Measurements from ENCODE around the gene DSCAML1.

Gene DSCAML1

GRCh38 chr11:117633976-117634755, 162.8 kb downstream of the DSCAML1 start:
- no peak for TF ChIP-seq REST (IDR thresholded peaks at IDR 0.05; ENCODE audit: insufficient read depth in 1 of 2, low read depth in 2 of 2, low read length in 2 of 2)
- TF ChIP-seq POLR2AphosphoS5 (IDR thresholded peaks at IDR 0.05; ENCODE audit: low read depth, low read length): no peak
- no peak for TF ChIP-seq SIN3A (IDR thresholded peaks at IDR 0.05; ENCODE audit: borderline replicate concordance, insufficient read depth, low read length)
- TF ChIP-seq TAF1 (IDR thresholded peaks at IDR 0.05; ENCODE audit: borderline replicate concordance, insufficient read depth, low read length): no peak
- TF ChIP-seq FOXP2 (optimal IDR thresholded peaks at IDR 0.05; ENCODE audit: borderline replicate concordance, extremely low read depth, extremely low read length, insufficient read depth): no peak

DNA sequence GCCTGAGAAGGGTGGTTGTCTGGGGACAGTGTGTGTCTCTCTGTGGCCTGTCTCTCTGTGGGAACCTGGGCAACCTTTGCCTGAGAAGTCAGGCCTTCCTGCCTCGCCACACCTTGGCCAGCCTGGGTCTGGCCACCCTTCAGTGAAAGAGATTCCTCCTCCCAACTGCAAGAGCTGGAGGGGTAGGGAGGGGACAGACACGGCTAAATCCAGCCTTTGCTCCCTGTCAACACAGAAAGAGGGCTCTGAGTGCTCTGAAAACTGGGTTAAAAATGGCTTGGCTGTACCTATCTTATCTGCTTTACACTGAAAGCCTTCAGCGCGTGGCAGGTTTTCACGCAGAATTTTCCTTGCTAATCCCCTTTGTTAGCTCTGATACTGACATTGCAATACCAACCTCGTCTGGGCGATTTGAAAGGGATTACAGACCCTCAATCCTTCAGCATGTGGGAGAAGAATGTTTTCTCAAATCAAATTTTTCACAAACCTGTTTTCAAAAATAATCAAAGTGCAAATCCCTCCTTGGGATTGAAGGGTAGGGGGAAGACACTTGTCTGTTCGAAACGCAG, 163.7 kb downstream of the DSCAML1 start:
- TF ChIP-seq TAF1 (IDR thresholded peaks at IDR 0.05; ENCODE audit: borderline replicate concordance, insufficient read depth, low read length) (no peak), REST (IDR thresholded peaks at IDR 0.05; ENCODE audit: insufficient read depth in 1 of 2, low read depth in 2 of 2, low read length in 2 of 2) (no peak), POLR2AphosphoS5 (IDR thresholded peaks at IDR 0.05; ENCODE audit: low read depth, low read length) (no peak), FOXP2 (optimal IDR thresholded peaks at IDR 0.05; ENCODE audit: borderline replicate concordance, extremely low read depth, extremely low read length, insufficient read depth) (no peak), SIN3A (IDR thresholded peaks at IDR 0.05; ENCODE audit: borderline replicate concordance, insufficient read depth, low read length) (no peak)

DNA sequence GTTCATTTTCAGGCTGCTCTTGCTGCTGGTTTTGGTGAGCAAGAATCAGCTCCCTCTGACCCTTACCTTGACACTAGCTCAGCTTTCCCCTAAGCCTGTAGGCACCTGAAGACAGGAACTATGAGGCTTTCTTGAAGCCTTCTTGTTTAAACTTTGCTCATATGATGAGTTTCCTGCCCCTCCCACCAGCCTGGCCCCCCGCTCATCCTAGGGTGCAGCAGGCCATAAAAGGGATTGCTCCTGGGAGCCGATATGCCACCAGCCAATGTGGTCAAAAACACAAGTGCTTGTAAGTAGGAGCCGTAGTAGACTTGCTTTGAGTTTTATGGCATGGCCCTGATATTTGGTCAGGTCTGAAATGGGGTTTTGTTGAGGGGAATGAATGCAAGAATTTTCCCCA, 164.7 kb downstream of the DSCAML1 start:
- TF ChIP-seq REST (IDR thresholded peaks at IDR 0.05; ENCODE audit: insufficient read depth in 1 of 2, low read depth in 2 of 2, low read length in 2 of 2) (no peak), POLR2AphosphoS5 (IDR thresholded peaks at IDR 0.05; ENCODE audit: low read depth, low read length) (no peak), FOXP2 (optimal IDR thresholded peaks at IDR 0.05; ENCODE audit: borderline replicate concordance, extremely low read depth, extremely low read length, insufficient read depth) (no peak), TAF1 (IDR thresholded peaks at IDR 0.05; ENCODE audit: borderline replicate concordance, insufficient read depth, low read length) (no peak), SIN3A (IDR thresholded peaks at IDR 0.05; ENCODE audit: borderline replicate concordance, insufficient read depth, low read length) (no peak)

DNA sequence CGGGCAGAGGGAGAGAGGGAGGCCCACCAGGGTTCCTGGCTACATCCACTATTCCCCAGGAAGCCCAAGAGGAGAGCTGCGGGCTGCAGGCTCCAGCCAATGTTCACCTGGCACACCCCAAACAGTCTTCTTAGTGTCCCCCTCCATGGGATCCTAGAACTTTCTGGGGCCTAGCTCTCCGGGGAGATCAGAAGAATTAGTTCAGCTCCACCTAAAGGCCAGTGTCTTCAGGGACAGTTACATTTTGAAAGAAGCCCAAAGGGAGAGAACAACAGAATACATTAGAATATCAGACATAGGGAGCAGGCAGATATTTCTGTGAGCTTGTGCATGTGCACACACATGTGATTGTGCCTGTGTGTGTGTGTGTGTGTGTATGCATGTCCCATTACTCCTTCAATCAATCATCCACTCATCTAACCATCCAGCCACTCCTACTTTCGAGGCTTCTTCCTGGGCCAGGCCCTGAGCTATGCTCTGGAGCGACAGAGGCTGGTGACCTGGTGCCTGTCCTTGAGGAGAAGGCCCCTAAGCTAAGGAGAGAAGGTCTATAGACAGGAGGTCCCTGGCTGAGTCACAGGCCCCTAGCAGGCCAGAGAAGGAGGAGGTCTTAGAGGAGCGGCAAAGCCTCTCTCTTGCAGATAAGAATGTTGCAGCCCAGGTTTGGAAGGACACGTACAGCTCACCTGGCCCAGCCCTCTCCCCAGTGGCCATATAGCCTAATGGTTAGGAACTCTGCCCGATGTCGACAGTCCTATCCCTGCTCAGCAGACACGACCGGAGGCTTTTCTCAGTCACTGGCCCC, 165.5 kb downstream of the DSCAML1 start:
- TF ChIP-seq POLR2AphosphoS5 (IDR thresholded peaks at IDR 0.05; ENCODE audit: low read depth, low read length) (no peak), TAF1 (IDR thresholded peaks at IDR 0.05; ENCODE audit: borderline replicate concordance, insufficient read depth, low read length) (no peak), SIN3A (IDR thresholded peaks at IDR 0.05; ENCODE audit: borderline replicate concordance, insufficient read depth, low read length) (no peak), FOXP2 (optimal IDR thresholded peaks at IDR 0.05; ENCODE audit: borderline replicate concordance, extremely low read depth, extremely low read length, insufficient read depth) (no peak), REST (IDR thresholded peaks at IDR 0.05; ENCODE audit: insufficient read depth in 1 of 2, low read depth in 2 of 2, low read length in 2 of 2) (no peak)
